Lung (tissue), 12 donors: ENCODE results near the gene PSMB11. TPM values are rescaled to one million over a fixed set of nuclear protein-coding genes. Genes with fewer than 3 reads are reported as not detected.
A peak's percentile ranks its signal among the peaks of the same experiment; 100 is the strongest.

Experiments
- ATAC-seq: fragments of 200-7000 bp; cut with Tn5 transposase; one replicate; pipeline ENCODE4 v1.9.1; 2020; ENCODE audit warnings: moderate number of reproducible peaks; ENCODE audit not compliant: insufficient read depth, low FRiP score
- DNase-seq, 3 donors: peaks; one replicate each; pipeline ENCODE4 v3.0.0-alpha.2; 2013 to 2017
- H3K27ac ChIP-seq, 2 donors: one replicate each; pipeline ENCODE4 v1.5.1; 2013; ENCODE audit warnings: mild to moderate bottlenecking in 2 of 2, moderate library complexity in 2 of 2, control low read depth in 1 of 2, inconsistent platforms in 1 of 2, low read depth in 1 of 2, low read length in 1 of 2
- H3K27me3 ChIP-seq, 3 donors: one replicate each; pipeline ENCODE4 v1.5.1; 2013; ENCODE audit warnings: low read length in 2 of 3; ENCODE audit not compliant: control insufficient read depth in 3 of 3, insufficient read depth in 3 of 3
- H3K36me3 ChIP-seq, 4 donors: one replicate each; pipeline ENCODE4 v1.5.1; 2013; ENCODE audit warnings: low read length in 4 of 4, mild to moderate bottlenecking in 1 of 4, moderate library complexity in 1 of 4; ENCODE audit not compliant: control insufficient read depth in 4 of 4, insufficient read depth in 4 of 4
- H3K4me1 ChIP-seq, 5 donors: one replicate each; pipeline ENCODE4 v1.5.1; 2013; ENCODE audit warnings: low read length in 5 of 5, mild to moderate bottlenecking in 2 of 5, moderate library complexity in 1 of 5; ENCODE audit not compliant: control insufficient read depth in 5 of 5, insufficient read depth in 5 of 5
- H3K4me3 ChIP-seq: one replicate; pipeline ENCODE4 v1.5.1; 2013; ENCODE audit warnings: mild to moderate bottlenecking, control low read depth, moderate library complexity
- H3K9ac ChIP-seq, 2 donors: one replicate each; pipeline ENCODE4 v1.5.1; 2013; ENCODE audit warnings: low read length in 2 of 2, control low read depth in 1 of 2; ENCODE audit not compliant: insufficient read depth in 1 of 2
- H3K9me3 ChIP-seq, 4 donors: one replicate each; pipeline ENCODE4 v1.5.1; 2013; ENCODE audit warnings: low read length in 3 of 4, mild to moderate bottlenecking in 1 of 4, moderate library complexity in 1 of 4; ENCODE audit not compliant: control insufficient read depth in 4 of 4, insufficient read depth in 3 of 4
- WGBS, 2 donors: extraction: QIAGEN DNeasy Blood & Tissue Kit; methylation state at CpG; one replicate each; pipeline ENCODE4 v1.1.7; 2013; 5-methylcytosine and 5-hydroxymethylcytosine counted together
- polyA plus RNA-seq, 2 donors: library from polyadenylated mRNA; stranded (reverse); fragments of 200-250 nt; gene quantifications; one replicate each; pipeline ENCODE4 v1.2.1, GENCODE V29; 2013
- total RNA-seq, 2 donors: library from RNA; depleted of rRNA in 1 of 2; stranded (reverse); fragments of >200 nt in 1 of 2; gene quantifications; one replicate each; pipeline ENCODE4 v1.2.1, GENCODE V29; 2014 to 2021
- TF ChIP-seq, protein P1 (sequence below): IDR thresholded peaks from 2 replicates; pipeline ENCODE4 v1.5.1; 2012; ENCODE audit warnings: mild to moderate bottlenecking; ENCODE audit errors: control extremely low read depth, extremely low read depth
- donor health status: control.
- donor health status: control.
- donor health status: Bipolar disorder and iron deficiency.
- donor health status: healthy.
- donor health status: DM: yes; HTN: yes; CAD: no.

The PSMB11 gene
- total and polyA plus RNA-seq, 4 donors: not detected

DNA sequence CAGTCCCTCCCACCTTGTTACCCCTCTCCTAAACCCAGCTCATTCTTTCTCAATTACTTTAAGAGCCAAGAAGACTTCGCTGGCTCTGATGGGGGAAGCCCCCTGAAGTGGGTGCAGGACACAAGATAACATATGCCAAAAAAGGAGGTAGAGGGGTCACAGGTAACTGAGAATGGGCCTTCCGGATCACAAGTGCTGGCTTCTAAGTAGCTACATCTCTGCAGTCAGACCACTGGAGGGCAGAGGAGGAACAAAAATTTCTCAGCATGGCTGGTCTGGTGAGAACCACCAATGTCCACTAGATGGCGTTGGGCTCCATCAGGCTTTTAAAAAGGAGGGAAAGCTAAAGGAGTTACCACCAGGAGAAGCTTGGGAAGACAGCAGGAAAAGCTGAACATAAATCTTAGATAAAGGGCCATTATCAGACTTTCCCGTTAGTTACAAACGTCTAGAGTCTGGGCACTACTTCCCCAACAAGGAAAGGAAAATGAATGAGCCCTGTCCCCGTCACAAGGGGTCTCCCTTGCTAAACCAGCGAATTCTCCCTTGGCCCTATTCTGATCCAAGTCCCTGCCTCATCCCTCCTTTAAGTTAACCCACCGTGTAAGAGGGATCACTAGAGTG is 26.9 kb downstream of the PSMB11 start:
- 28 to 32% methylated on average over 8 of the region's 8 CpGs for WGBS, 2 donors
- TF ChIP-seq, protein P1, sequence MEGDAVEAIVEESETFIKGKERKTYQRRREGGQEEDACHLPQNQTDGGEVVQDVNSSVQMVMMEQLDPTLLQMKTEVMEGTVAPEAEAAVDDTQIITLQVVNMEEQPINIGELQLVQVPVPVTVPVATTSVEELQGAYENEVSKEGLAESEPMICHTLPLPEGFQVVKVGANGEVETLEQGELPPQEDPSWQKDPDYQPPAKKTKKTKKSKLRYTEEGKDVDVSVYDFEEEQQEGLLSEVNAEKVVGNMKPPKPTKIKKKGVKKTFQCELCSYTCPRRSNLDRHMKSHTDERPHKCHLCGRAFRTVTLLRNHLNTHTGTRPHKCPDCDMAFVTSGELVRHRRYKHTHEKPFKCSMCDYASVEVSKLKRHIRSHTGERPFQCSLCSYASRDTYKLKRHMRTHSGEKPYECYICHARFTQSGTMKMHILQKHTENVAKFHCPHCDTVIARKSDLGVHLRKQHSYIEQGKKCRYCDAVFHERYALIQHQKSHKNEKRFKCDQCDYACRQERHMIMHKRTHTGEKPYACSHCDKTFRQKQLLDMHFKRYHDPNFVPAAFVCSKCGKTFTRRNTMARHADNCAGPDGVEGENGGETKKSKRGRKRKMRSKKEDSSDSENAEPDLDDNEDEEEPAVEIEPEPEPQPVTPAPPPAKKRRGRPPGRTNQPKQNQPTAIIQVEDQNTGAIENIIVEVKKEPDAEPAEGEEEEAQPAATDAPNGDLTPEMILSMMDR: peak; percentile 97
- Histone ChIP-seq H3K4me1 (peaks cover 0 to 36% (median 15%) of the 10 kb centered on the region in 5 donors), H3K4me3 (no peak overlapping the region), H3K27ac (peak overlapping the region in 1 of 2 donors; percentile 42), H3K27me3 (no peaks in the 10 kb centered on the region), H3K36me3 (peaks cover 12 to 49% (median 39%) of the 10 kb centered on the region in 4 donors), H3K9ac (no peak overlapping the region), H3K9me3 (no peaks in the 10 kb centered on the region)
- peak; percentile 72 for ATAC-seq
- DNase-seq: peak; percentile 91 to 95 (median 95)

DNA sequence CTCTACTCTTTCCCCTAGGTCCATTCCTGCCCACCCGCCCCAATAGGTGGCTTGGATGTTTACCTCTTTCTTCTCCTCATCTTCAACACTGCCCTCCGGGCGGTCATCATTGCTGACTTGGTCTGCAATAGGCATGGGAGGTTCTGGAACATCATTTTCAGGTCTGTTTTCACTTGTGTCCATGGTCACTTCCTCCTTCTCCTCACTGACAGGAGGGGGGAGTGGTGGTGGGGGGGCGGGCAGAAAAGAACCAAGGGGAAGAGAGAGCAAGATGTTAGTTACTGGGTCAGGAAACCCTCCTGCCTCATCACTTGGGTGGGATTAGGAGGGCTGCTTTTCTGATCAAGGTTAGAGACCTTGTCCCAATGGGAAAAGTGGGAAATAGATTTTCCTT is 27.4 kb downstream of the PSMB11 start:
- Histone ChIP-seq H3K4me3 (no peak overlapping the region), H3K27me3 (no peaks in the 10 kb centered on the region), H3K27ac (peak overlapping the region in 1 of 2 donors; percentile 21), H3K9ac (no peak overlapping the region), H3K4me1 (peaks cover 0 to 36% (median 15%) of the 10 kb centered on the region in 5 donors), H3K36me3 (peaks cover 14 to 44% (median 35%) of the 10 kb centered on the region in 4 donors), H3K9me3 (no peaks in the 10 kb centered on the region)
- DNase-seq: no peak
- no peak for ATAC-seq
- TF ChIP-seq, protein P1: no peak
- 71 to 87% methylated on average over 4 of the region's 4 CpGs for WGBS, 2 donors

DNA sequence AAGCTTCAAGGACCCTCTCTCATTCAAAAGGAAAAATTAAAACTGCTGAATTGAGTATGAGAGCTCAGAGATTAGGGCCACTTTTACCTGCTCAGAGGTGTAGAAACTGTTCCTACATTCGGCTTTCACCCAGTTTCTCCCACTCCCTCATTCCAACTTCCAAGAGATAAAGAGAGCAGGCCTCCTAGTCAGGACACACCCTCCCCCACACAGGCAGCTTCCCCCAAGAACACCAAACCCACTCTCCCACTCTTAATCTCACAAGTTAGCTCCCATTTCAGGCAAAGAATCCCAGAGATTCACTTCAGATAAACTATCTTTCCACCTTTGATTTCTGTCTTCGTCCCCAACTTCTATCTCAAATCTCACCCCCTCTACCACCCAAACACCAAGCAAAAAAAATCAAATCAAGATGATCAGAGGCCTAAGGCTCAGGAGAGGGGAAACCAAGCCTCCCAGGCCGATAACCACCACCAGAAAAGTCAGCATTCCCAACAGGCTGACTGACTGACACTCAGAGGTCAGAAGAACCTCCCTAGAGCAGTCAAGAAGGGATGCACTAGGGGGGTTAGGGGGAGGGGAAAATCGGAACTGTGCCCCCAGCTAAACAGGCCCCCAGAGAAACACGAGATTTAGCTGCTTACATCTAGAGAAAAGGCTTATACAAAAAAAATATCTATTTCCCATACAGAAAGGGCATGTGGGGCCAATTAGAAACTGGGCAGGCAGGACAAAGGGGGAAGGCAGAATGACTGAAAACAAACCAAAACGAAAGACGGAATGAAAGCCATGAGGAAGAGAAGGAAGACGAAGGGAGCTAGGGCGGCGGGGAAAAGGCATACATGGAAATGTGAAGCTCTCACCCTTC is 28.5 kb downstream of the PSMB11 start:
- Histone ChIP-seq H3K4me3 (peak overlapping the region; percentile 12), H3K36me3 (peaks cover 18 to 51% (median 39%) of the 10 kb centered on the region in 4 donors), H3K9ac (peak overlapping the region; percentile 29 to 88), H3K27me3 (no peaks in the 10 kb centered on the region), H3K4me1 (peaks cover 0 to 36% (median 15%) of the 10 kb centered on the region in 5 donors), H3K27ac (peak overlapping the region in 1 of 2 donors; percentile 58), H3K9me3 (no peaks in the 10 kb centered on the region)
- TF ChIP-seq, protein P1: no peak
- WGBS, 2 donors: 18 to 20% methylated on average over 10 of the region's 10 CpGs
- ATAC-seq: no peak
- DNase-seq: no peak
